ENCODE data around the gene GAB1.

Gene GAB1

GRCh38 chr4:143336781-143337599, at the start of gene GAB1:
GAB1 (plus strand) TSS chr4:143336876; CDS start chr4:143337189, 313 bp downstream.
- H3K9ac ChIP-seq (ENCODE audit: low read depth, low read length), result peak within 1 kb of the TSS; percentile 79
- H3K36me3 ChIP-seq (ENCODE audit: control insufficient read depth, insufficient read depth, low read length), result peaks cover 3% of the 10 kb centered on the region
- no peaks in the 10 kb centered on the region for H3K4me1 ChIP-seq (ENCODE audit: control insufficient read depth, insufficient read depth, low read length)

GRCh38 chr4:143287572-143287923, 49.1 kb upstream of the GAB1 start:
- no peak overlapping the region for H3K4me3 ChIP-seq (ENCODE audit: low read depth, low read length)
- no peaks in the 10 kb centered on the region for H3K36me3 ChIP-seq (ENCODE audit: control insufficient read depth, insufficient read depth, low read length)
- H3K27me3 ChIP-seq (ENCODE audit: control insufficient read depth, insufficient read depth, low read length), result no peaks in the 10 kb centered on the region
- no peaks in the 10 kb centered on the region for H3K9me3 ChIP-seq (ENCODE audit: control insufficient read depth, insufficient read depth, low read length)
- no peak overlapping the region for H3K9ac ChIP-seq (ENCODE audit: low read depth, low read length)
- no peaks in the 10 kb centered on the region for H3K4me1 ChIP-seq (ENCODE audit: control insufficient read depth, insufficient read depth, low read length)

More at GRCh38 chr4:143336781-143337599, at the start of gene GAB1:
- Histone ChIP-seq H3K4me3 (ENCODE audit: low read depth, low read length) (peak within 1 kb of the TSS; percentile 91), H3K27me3 (ENCODE audit: control insufficient read depth, insufficient read depth, low read length) (no peaks in the 10 kb centered on the region), H3K9me3 (ENCODE audit: control insufficient read depth, insufficient read depth, low read length) (no peaks in the 10 kb centered on the region)

- H3K4me1 ChIP-seq (ENCODE audit: control insufficient read depth, insufficient read depth, low read length), result no peaks in the 10 kb centered on the region
Observed at GRCh38 chr4:143288171-143288570, 48.5 kb upstream of the GAB1 start.

GRCh38 chr4:143289370-143289769, 47.3 kb upstream of the GAB1 start:
- Histone ChIP-seq H3K36me3 (ENCODE audit: control insufficient read depth, insufficient read depth, low read length) (no peaks in the 10 kb centered on the region), H3K9ac (ENCODE audit: low read depth, low read length) (no peak overlapping the region), H3K27me3 (ENCODE audit: control insufficient read depth, insufficient read depth, low read length) (no peaks in the 10 kb centered on the region), H3K9me3 (ENCODE audit: control insufficient read depth, insufficient read depth, low read length) (no peaks in the 10 kb centered on the region), H3K4me1 (ENCODE audit: control insufficient read depth, insufficient read depth, low read length) (no peaks in the 10 kb centered on the region), H3K4me3 (ENCODE audit: low read depth, low read length) (no peak overlapping the region)

More at GRCh38 chr4:143288171-143288570, 48.5 kb upstream of the GAB1 start:
- Histone ChIP-seq H3K27me3 (ENCODE audit: control insufficient read depth, insufficient read depth, low read length) (no peaks in the 10 kb centered on the region), H3K9me3 (ENCODE audit: control insufficient read depth, insufficient read depth, low read length) (no peaks in the 10 kb centered on the region), H3K9ac (ENCODE audit: low read depth, low read length) (no peak overlapping the region), H3K4me3 (ENCODE audit: low read depth, low read length) (no peak overlapping the region), H3K36me3 (ENCODE audit: control insufficient read depth, insufficient read depth, low read length) (no peaks in the 10 kb centered on the region)

- Histone ChIP-seq H3K4me3 (ENCODE audit: low read depth, low read length) (no peak overlapping the region), H3K9me3 (ENCODE audit: control insufficient read depth, insufficient read depth, low read length) (no peaks in the 10 kb centered on the region), H3K36me3 (ENCODE audit: control insufficient read depth, insufficient read depth, low read length) (no peaks in the 10 kb centered on the region), H3K4me1 (ENCODE audit: control insufficient read depth, insufficient read depth, low read length) (no peaks in the 10 kb centered on the region), H3K27me3 (ENCODE audit: control insufficient read depth, insufficient read depth, low read length) (no peaks in the 10 kb centered on the region), H3K9ac (ENCODE audit: low read depth, low read length) (no peak overlapping the region)
Observed at GRCh38 chr4:143291314-143291713, 45.4 kb upstream of the GAB1 start.

- no peak overlapping the region for H3K4me3 ChIP-seq (ENCODE audit: low read depth, low read length)
Observed at GRCh38 chr4:143292858-143293257, 43.8 kb upstream of the GAB1 start.

GRCh38 chr4:143294310-143294709, 42.4 kb upstream of the GAB1 start:
- H3K9ac ChIP-seq (ENCODE audit: low read depth, low read length), result no peak overlapping the region
- H3K9me3 ChIP-seq (ENCODE audit: control insufficient read depth, insufficient read depth, low read length), result no peaks in the 10 kb centered on the region
- no peaks in the 10 kb centered on the region for H3K4me1 ChIP-seq (ENCODE audit: control insufficient read depth, insufficient read depth, low read length)
- no peaks in the 10 kb centered on the region for H3K27me3 ChIP-seq (ENCODE audit: control insufficient read depth, insufficient read depth, low read length)
- no peaks in the 10 kb centered on the region for H3K36me3 ChIP-seq (ENCODE audit: control insufficient read depth, insufficient read depth, low read length)
- H3K4me3 ChIP-seq (ENCODE audit: low read depth, low read length), result no peak overlapping the region

More at GRCh38 chr4:143292858-143293257, 43.8 kb upstream of the GAB1 start:
- no peaks in the 10 kb centered on the region for H3K9me3 ChIP-seq (ENCODE audit: control insufficient read depth, insufficient read depth, low read length)
- H3K36me3 ChIP-seq (ENCODE audit: control insufficient read depth, insufficient read depth, low read length), result no peaks in the 10 kb centered on the region
- H3K4me1 ChIP-seq (ENCODE audit: control insufficient read depth, insufficient read depth, low read length), result no peaks in the 10 kb centered on the region
- H3K9ac ChIP-seq (ENCODE audit: low read depth, low read length), result no peak overlapping the region
- H3K27me3 ChIP-seq (ENCODE audit: control insufficient read depth, insufficient read depth, low read length), result no peaks in the 10 kb centered on the region

- Histone ChIP-seq H3K27me3 (ENCODE audit: control insufficient read depth, insufficient read depth, low read length) (no peaks in the 10 kb centered on the region), H3K4me1 (ENCODE audit: control insufficient read depth, insufficient read depth, low read length) (no peaks in the 10 kb centered on the region), H3K9me3 (ENCODE audit: control insufficient read depth, insufficient read depth, low read length) (no peaks in the 10 kb centered on the region), H3K36me3 (ENCODE audit: control insufficient read depth, insufficient read depth, low read length) (no peaks in the 10 kb centered on the region), H3K9ac (ENCODE audit: low read depth, low read length) (no peak overlapping the region), H3K4me3 (ENCODE audit: low read depth, low read length) (no peak overlapping the region)
Observed at GRCh38 chr4:143294710-143295275, 41.9 kb upstream of the GAB1 start.

- Histone ChIP-seq H3K9me3 (ENCODE audit: control insufficient read depth, insufficient read depth, low read length) (no peaks in the 10 kb centered on the region), H3K4me1 (ENCODE audit: control insufficient read depth, insufficient read depth, low read length) (no peaks in the 10 kb centered on the region), H3K36me3 (ENCODE audit: control insufficient read depth, insufficient read depth, low read length) (no peaks in the 10 kb centered on the region), H3K9ac (ENCODE audit: low read depth, low read length) (no peak overlapping the region), H3K4me3 (ENCODE audit: low read depth, low read length) (no peak overlapping the region), H3K27me3 (ENCODE audit: control insufficient read depth, insufficient read depth, low read length) (no peaks in the 10 kb centered on the region)
Observed at GRCh38 chr4:143296397-143297067, 40.1 kb upstream of the GAB1 start.

- peaks cover 3% of the 10 kb centered on the region for H3K4me1 ChIP-seq (ENCODE audit: control insufficient read depth, insufficient read depth, low read length)
- no peak overlapping the region for H3K4me3 ChIP-seq (ENCODE audit: low read depth, low read length)
- no peaks in the 10 kb centered on the region for H3K27me3 ChIP-seq (ENCODE audit: control insufficient read depth, insufficient read depth, low read length)
- H3K9me3 ChIP-seq (ENCODE audit: control insufficient read depth, insufficient read depth, low read length), result no peaks in the 10 kb centered on the region
- no peak overlapping the region for H3K9ac ChIP-seq (ENCODE audit: low read depth, low read length)
- H3K36me3 ChIP-seq (ENCODE audit: control insufficient read depth, insufficient read depth, low read length), result no peaks in the 10 kb centered on the region
Observed at GRCh38 chr4:143300860-143301259, 35.8 kb upstream of the GAB1 start.

GRCh38 chr4:143302536-143302935, 34.1 kb upstream of the GAB1 start:
- Histone ChIP-seq H3K36me3 (ENCODE audit: control insufficient read depth, insufficient read depth, low read length) (no peaks in the 10 kb centered on the region), H3K9me3 (ENCODE audit: control insufficient read depth, insufficient read depth, low read length) (no peaks in the 10 kb centered on the region), H3K27me3 (ENCODE audit: control insufficient read depth, insufficient read depth, low read length) (no peaks in the 10 kb centered on the region), H3K4me3 (ENCODE audit: low read depth, low read length) (no peak overlapping the region), H3K9ac (ENCODE audit: low read depth, low read length) (no peak overlapping the region), H3K4me1 (ENCODE audit: control insufficient read depth, insufficient read depth, low read length) (peaks cover 3% of the 10 kb centered on the region)

- Histone ChIP-seq H3K27me3 (ENCODE audit: control insufficient read depth, insufficient read depth, low read length) (no peaks in the 10 kb centered on the region), H3K9me3 (ENCODE audit: control insufficient read depth, insufficient read depth, low read length) (no peaks in the 10 kb centered on the region), H3K4me1 (ENCODE audit: control insufficient read depth, insufficient read depth, low read length) (peaks cover 3% of the 10 kb centered on the region), H3K36me3 (ENCODE audit: control insufficient read depth, insufficient read depth, low read length) (no peaks in the 10 kb centered on the region), H3K9ac (ENCODE audit: low read depth, low read length) (no peak overlapping the region), H3K4me3 (ENCODE audit: low read depth, low read length) (no peak overlapping the region)
Observed at GRCh38 chr4:143306788-143307187, 29.9 kb upstream of the GAB1 start.

Measured in iPS-15b (cell line).